ENCODE measurements around the gene PGAP2. TPM values are rescaled to one million over a fixed set of nuclear protein-coding genes. Genes with fewer than 3 reads are reported as not detected.
A peak's percentile ranks its signal among the peaks of the same experiment; 100 is the strongest.

The PGAP2 gene
- total RNA-seq, 2 experiments from 2014 or later = 27.4 to 30.2 TPM

- Mint-ChIP-seq H3K9me3 (no peaks in the 10 kb centered on the region), H3K36me3 (peaks cover 26% of the 10 kb centered on the region), H3K27me3 (no peaks in the 10 kb centered on the region), H3K27ac (peak overlapping the region; percentile 96), H3K4me3 (peak overlapping the region; percentile 90), H3K4me1 (ENCODE audit: low read depth) (peaks cover 41% of the 10 kb centered on the region)
- POLR2A ChIA-PET = interaction anchor here (3.5 kb wide), 1 partner anchor 10 kb away, joined by 18 read pairs; no protein-coding TSS in a partner anchor
- CTCF ChIA-PET = interaction anchor here (0.6 to 2.5 kb wide), 3 partner anchors 11 to 87 kb away, joined by 3 to 18 read pairs (median 3); partner anchors contain the start of gene PGAP2
- no peak for DNase-seq
- intact Hi-C loops (cut with micrococcal nuclease) = loop anchor here (2.0 kb wide), 1 partner anchor 807 kb away; no protein-coding TSS in a partner anchor
These were observed 13.0 kb upstream of the PGAP2 start for GRCh38 chr11:3795131-3796001.

- Mint-ChIP-seq H3K27ac (peak overlapping the region; percentile 96), H3K27me3 (no peaks in the 10 kb centered on the region), H3K9me3 (no peaks in the 10 kb centered on the region), H3K4me3 (peak overlapping the region; percentile 90), H3K4me1 (ENCODE audit: low read depth) (peaks cover 39% of the 10 kb centered on the region), H3K36me3 (peaks cover 26% of the 10 kb centered on the region)
- DNase-seq = no peak
- CTCF ChIA-PET = interaction anchor here (0.8 to 2.5 kb wide), 3 partner anchors 12 to 87 kb away, joined by 3 to 18 read pairs (median 3); partner anchors contain the start of gene PGAP2
- POLR2A ChIA-PET = interaction anchor here (0.6 to 3.5 kb wide), 2 partner anchors 11 to 45 kb away, joined by 3 to 18 read pairs; partner anchors contain the start of gene RHOG
- intact Hi-C loops (cut with micrococcal nuclease) = loop anchor here (2.0 kb wide), 1 partner anchor 807 kb away; no protein-coding TSS in a partner anchor
These were observed 12.4 kb upstream of the PGAP2 start for GRCh38 chr11:3796002-3796311.

- intact Hi-C loops (cut with micrococcal nuclease) = loop anchor here (2.0 kb wide), 1 partner anchor 808 kb away; no protein-coding TSS in a partner anchor
- no peaks in the 10 kb centered on the region for H3K27me3 Mint-ChIP-seq
- peak overlapping the region; percentile 96 for H3K27ac Mint-ChIP-seq
- ChIA-PET POLR2A (interaction anchor here (0.6 to 3.5 kb wide), 2 partner anchors 11 to 45 kb away, joined by 3 to 18 read pairs; partner anchors contain the start of gene RHOG), CTCF (interaction anchor here (0.8 to 2.5 kb wide), 4 partner anchors 11 to 86 kb away, joined by 3 to 18 read pairs (median 4); partner anchors contain the start of gene PGAP2)
- no peak for DNase-seq
- H3K4me1 Mint-ChIP-seq (ENCODE audit: low read depth) = peaks cover 39% of the 10 kb centered on the region
- H3K36me3 Mint-ChIP-seq = peaks cover 26% of the 10 kb centered on the region
- H3K4me3 Mint-ChIP-seq = peak overlapping the region; percentile 90
- H3K9me3 Mint-ChIP-seq = no peaks in the 10 kb centered on the region
These were observed 12.0 kb upstream of the PGAP2 start for GRCh38 chr11:3796346-3796745.

- peak overlapping the region; percentile 96 for H3K27ac Mint-ChIP-seq
- no peak for DNase-seq
- H3K4me1 Mint-ChIP-seq (ENCODE audit: low read depth) = peaks cover 39% of the 10 kb centered on the region
- H3K27me3 Mint-ChIP-seq = no peaks in the 10 kb centered on the region
- intact Hi-C loops (cut with micrococcal nuclease) = loop anchor here (1.0 to 2.0 kb wide), 5 partner anchors 11 to 808 kb away; partner anchors contain the start of genes PGAP2 and RRM1
- POLR2A ChIA-PET = interaction anchor here (1.1 to 3.5 kb wide), 3 partner anchors 9 to 44 kb away, joined by 3 to 18 read pairs (median 8); partner anchors contain the start of gene RHOG
- CTCF ChIA-PET = interaction anchor here (0.6 to 2.5 kb wide), 5 partner anchors 11 to 86 kb away, joined by 3 to 18 read pairs (median 3); partner anchors contain the start of gene PGAP2
- H3K36me3 Mint-ChIP-seq = peaks cover 26% of the 10 kb centered on the region
- H3K9me3 Mint-ChIP-seq = no peaks in the 10 kb centered on the region
- H3K4me3 Mint-ChIP-seq = peak overlapping the region; percentile 90
These were observed 11.5 kb upstream of the PGAP2 start for GRCh38 chr11:3796801-3797328.

GRCh38 chr11:3797329-3798090 lies 10.8 kb upstream of the PGAP2 start, which contains the start of gene NUP98:
Gene NUP98 (minus strand): TSS chr11:3797554. CDS start chr11:3782117, 15,437 bp downstream.
- CTCF ChIA-PET = interaction anchor here (0.6 to 3.3 kb wide), 6 partner anchors 11 to 57 kb away, joined by 3 to 40 read pairs (median 4); partner anchors contain the start of genes PGAP2 and STIM1
- peak; percentile 100 for DNase-seq
- Mint-ChIP-seq H3K36me3 (peaks cover 21% of the 10 kb centered on the region), H3K27ac (peak within 1 kb of the TSS; percentile 96), H3K27me3 (no peaks in the 10 kb centered on the region), H3K4me1 (ENCODE audit: low read depth) (peaks cover 40% of the 10 kb centered on the region), H3K4me3 (peak within 1 kb of the TSS; percentile 90), H3K9me3 (no peaks in the 10 kb centered on the region)
- intact Hi-C loops (cut with micrococcal nuclease) = loop anchor here (1.0 to 2.0 kb wide), 5 partner anchors 11 to 809 kb away; partner anchors contain the start of genes PGAP2 and RRM1
- POLR2A ChIA-PET = interaction anchor here (0.5 to 3.5 kb wide), 8 partner anchors 10 to 76 kb away, joined by 3 to 18 read pairs (median 4); partner anchors contain the start of genes PGAP2 and RHOG

- Mint-ChIP-seq H3K4me1 (ENCODE audit: low read depth) (peaks cover 34% of the 10 kb centered on the region), H3K36me3 (peaks cover 13% of the 10 kb centered on the region), H3K9me3 (no peaks in the 10 kb centered on the region), H3K4me3 (peak overlapping the region; percentile 90), H3K27me3 (no peaks in the 10 kb centered on the region), H3K27ac (peak overlapping the region; percentile 61)
- ChIA-PET CTCF (interaction anchor here (0.7 to 3.3 kb wide), 5 partner anchors 9 to 311 kb away, joined by 3 to 40 read pairs (median 4); partner anchors contain the start of gene PGAP2), POLR2A (interaction anchor here (1.0 to 2.0 kb wide), 3 partner anchors 9 to 17 kb away, joined by 3 to 15 read pairs (median 5); partner anchors contain the start of gene PGAP2)
- DNase-seq = no peak
- intact Hi-C loops (cut with micrococcal nuclease) = no loop called here
These were observed 9.2 kb upstream of the PGAP2 start for GRCh38 chr11:3799143-3799542.

- H3K27me3 Mint-ChIP-seq = no peaks in the 10 kb centered on the region
- H3K4me1 Mint-ChIP-seq (ENCODE audit: low read depth) = peaks cover 30% of the 10 kb centered on the region
- no peak overlapping the region for H3K27ac Mint-ChIP-seq
- CTCF ChIA-PET = interaction anchor here (0.8 to 3.3 kb wide), 3 partner anchors 8 to 16 kb away, joined by 3 to 40 read pairs (median 4); partner anchors contain the start of gene PGAP2
- POLR2A ChIA-PET = interaction anchor here (1.0 to 1.1 kb wide), 2 partner anchors 14 to 18 kb away, joined by 3 to 5 read pairs; no protein-coding TSS in a partner anchor
- intact Hi-C loops (cut with micrococcal nuclease) = no loop called here
- no peak for DNase-seq
- no peak overlapping the region for H3K4me3 Mint-ChIP-seq
- peaks cover 8% of the 10 kb centered on the region for H3K36me3 Mint-ChIP-seq
- H3K9me3 Mint-ChIP-seq = no peaks in the 10 kb centered on the region
These were observed 8.5 kb upstream of the PGAP2 start for GRCh38 chr11:3799873-3800272.

GRCh38 chr11:3802011-3802790 lies 6.2 kb upstream of the PGAP2 start:
- Mint-ChIP-seq H3K27me3 (no peaks in the 10 kb centered on the region), H3K4me1 (ENCODE audit: low read depth) (peaks cover 16% of the 10 kb centered on the region), H3K9me3 (no peaks in the 10 kb centered on the region), H3K4me3 (no peak overlapping the region), H3K36me3 (no peaks in the 10 kb centered on the region), H3K27ac (no peak overlapping the region)
- DNase-seq = no peak
- ChIA-PET CTCF (no interaction called here), POLR2A (no interaction called here)
- intact Hi-C loops (cut with micrococcal nuclease) = no loop called here

- POLR2A ChIA-PET = no interaction called here
- CTCF ChIA-PET = interaction anchor here (1.0 to 1.1 kb wide), 2 partner anchors 21 to 51 kb away, joined by 3 read pairs; no protein-coding TSS in a partner anchor
- no peaks in the 10 kb centered on the region for H3K36me3 Mint-ChIP-seq
- DNase-seq = no peak
- H3K27ac Mint-ChIP-seq = no peak overlapping the region
- no peaks in the 10 kb centered on the region for H3K27me3 Mint-ChIP-seq
- intact Hi-C loops (cut with micrococcal nuclease) = no loop called here
- H3K9me3 Mint-ChIP-seq = no peaks in the 10 kb centered on the region
- H3K4me1 Mint-ChIP-seq (ENCODE audit: low read depth) = peaks cover 21% of the 10 kb centered on the region
- no peak overlapping the region for H3K4me3 Mint-ChIP-seq
These were observed 4.4 kb upstream of the PGAP2 start for GRCh38 chr11:3803726-3804495.

All from activated CD4-positive, alpha-beta memory T cell treated with anti-CD3 and anti-CD28 coated beads for 36 hours (primary cell).